ENCODE measurements around the gene LMBR1. TPM values are rescaled to one million over a fixed set of nuclear protein-coding genes. Genes with fewer than 3 reads are reported as not detected.

LMBR1 gene
- total RNA-seq, 1 experiment from 2014 or later, result 82.6 TPM

- Histone ChIP-seq H3K4me3 (ENCODE audit: low read depth in 2 of 2, low read length in 2 of 2) (no peak overlapping the region), H3K9me3 (ENCODE audit: control insufficient read depth, insufficient read depth, low read depth, low read length) (no peaks in the 10 kb centered on the region), H3K27me3 (ENCODE audit: control insufficient read depth, insufficient read depth, low read length) (no peaks in the 10 kb centered on the region), H3K36me3 (ENCODE audit: control insufficient read depth, insufficient read depth, low read length) (no peaks in the 10 kb centered on the region), H3K4me1 (ENCODE audit: control insufficient read depth, insufficient read depth, low read length) (no peaks in the 10 kb centered on the region), H3K27ac (ENCODE audit: low read length) (no peak overlapping the region)
- intact Hi-C loops (cut with micrococcal nuclease; ENCODE audit: unreplicated experiment) (no loop called here), in situ Hi-C loops (cut with HindIII; ENCODE audit: low pct_unique_long_range_greater_than_20kb, low sequenced_read_pairs) (no loop called here)
- CTCF ChIA-PET, result interaction anchor here (0.6 kb wide), 1 partner anchor 37 kb away, joined by 4 read pairs; the partner anchor contains the start of gene LMBR1
- ATAC-seq, result no peak
- POLR2A ChIA-PET, result no interaction called here
- TF ChIP-seq CTCF (IDR thresholded peaks at IDR 0.05) (no peak), SIN3A (IDR thresholded peaks at IDR 0.05; ENCODE audit: borderline replicate concordance, insufficient read depth, low read depth, low read length) (no peak), POLR2AphosphoS5 (IDR thresholded peaks at IDR 0.05; ENCODE audit: low read depth, low read length) (no peak), TCF7L2 (IDR thresholded peaks at IDR 0.05; ENCODE audit: low read depth, low read length) (no peak)
- no peak for DNase-seq (ENCODE audit: low read depth, low spot score)
- BruUV-seq (replicated peaks), result no TSS peak
Measured at GRCh38 chr7:156929789-156930539, 37.0 kb upstream of the LMBR1 start.

- TF ChIP-seq TCF7L2 (IDR thresholded peaks at IDR 0.05; ENCODE audit: low read depth, low read length) (no peak), SIN3A (IDR thresholded peaks at IDR 0.05; ENCODE audit: borderline replicate concordance, insufficient read depth, low read depth, low read length) (no peak), POLR2AphosphoS5 (IDR thresholded peaks at IDR 0.05; ENCODE audit: low read depth, low read length) (no peak), CTCF (IDR thresholded peaks at IDR 0.05) (no peak), REST (IDR thresholded peaks at IDR 0.05; ENCODE audit: insufficient read depth in 1 of 2, low read depth in 2 of 2, low read length in 1 of 2) (no peak)
- POLR2A ChIA-PET, result no interaction called here
- no peaks in the 10 kb centered on the region for H3K27me3 ChIP-seq (ENCODE audit: control insufficient read depth, insufficient read depth, low read length)
- no peak overlapping the region for H3K4me3 ChIP-seq (ENCODE audit: low read depth in 2 of 2, low read length in 2 of 2)
- no peak for ATAC-seq
- BruUV-seq (replicated peaks), result no TSS peak
- H3K4me1 ChIP-seq (ENCODE audit: control insufficient read depth, insufficient read depth, low read length), result no peaks in the 10 kb centered on the region
- CTCF ChIA-PET, result no interaction called here
- no peak overlapping the region for H3K27ac ChIP-seq (ENCODE audit: low read length)
- H3K36me3 ChIP-seq (ENCODE audit: control insufficient read depth, insufficient read depth, low read length), result no peaks in the 10 kb centered on the region
- no peaks in the 10 kb centered on the region for H3K9me3 ChIP-seq (ENCODE audit: control insufficient read depth, insufficient read depth, low read depth, low read length)
- intact Hi-C loops (cut with micrococcal nuclease; ENCODE audit: unreplicated experiment) (no loop called here), in situ Hi-C loops (cut with HindIII; ENCODE audit: low pct_unique_long_range_greater_than_20kb, low sequenced_read_pairs) (no loop called here)
- DNase-seq (ENCODE audit: low read depth, low spot score), result no peak
Measured at GRCh38 chr7:156928406-156928747, 35.4 kb upstream of the LMBR1 start.
